C4-2B (cell line): ENCODE measurements around the gene FARP2.

Experiments used
- CTCF ChIP-seq: fragments of 450-650 bp; conservative IDR thresholded peaks from 2 replicates; pipeline ENCODE4 v1.5.1; 2017; ENCODE audit warnings: mild to moderate bottlenecking
- ZFX ChIP-seq: fragments of 450-650 bp; IDR thresholded peaks from 2 replicates; pipeline ENCODE4 v1.6.1; 2017

- TF ChIP-seq CTCF: no peak
- no peak for TF ChIP-seq ZFX
These were observed 159.1 kb downstream of the FARP2 start for GRCh38 chr2:241514986-241515737.
